H9 (cell line): ENCODE measurements around the gene MLLT3. TPM values are rescaled to one million over a fixed set of nuclear protein-coding genes. Genes with fewer than 3 reads are reported as not detected.

Experiments
- DNase-seq: peaks from one replicate; pipeline ENCODE4 v3.0.0-alpha.2; 2017
- H2AFZ ChIP-seq: one replicate; pipeline ENCODE4 v1.6.1; 2013; ENCODE audit warnings: mild to moderate bottlenecking, low read length, control low read depth, moderate library complexity
- H2AK5ac ChIP-seq: 2 replicates; pipeline ENCODE4 v1.6.1; 2013; ENCODE audit warnings: low read length, control low read depth, mixed read lengths; ENCODE audit not compliant: insufficient read length
- H2BK120ac ChIP-seq: one replicate; pipeline ENCODE4 v1.6.1; 2013; ENCODE audit warnings: low read depth, mild to moderate bottlenecking, low read length, control low read depth, inconsistent platforms; ENCODE audit not compliant: poor library complexity, severe bottlenecking
- H2BK12ac ChIP-seq: 2 replicates; pipeline ENCODE4 v1.6.1; 2013; ENCODE audit warnings: low read length, control low read depth, mixed read lengths, low read depth; ENCODE audit not compliant: insufficient read length
- H2BK15ac ChIP-seq: 2 replicates; pipeline ENCODE4 v1.6.1; 2013; ENCODE audit warnings: low read depth, low read length, control low read depth
- H2BK20ac ChIP-seq: one replicate; pipeline ENCODE4 v1.6.1; 2013; ENCODE audit warnings: low read depth, mild to moderate bottlenecking, low read length, control low read depth, inconsistent platforms; ENCODE audit not compliant: poor library complexity, severe bottlenecking
- H2BK5ac ChIP-seq: 2 replicates; pipeline ENCODE4 v1.6.1; 2013; ENCODE audit warnings: low read length, control low read depth, mixed read lengths; ENCODE audit not compliant: insufficient read length
- H3K14ac ChIP-seq: 2 replicates; pipeline ENCODE4 v1.6.1; 2013; ENCODE audit warnings: low read length, control low read depth; ENCODE audit not compliant: insufficient read depth
- H3K18ac ChIP-seq: 2 replicates; pipeline ENCODE4 v1.6.1; 2013; ENCODE audit warnings: low read depth, mild to moderate bottlenecking, mixed read lengths, low read length, control low read depth; ENCODE audit not compliant: insufficient read length
- H3K23ac ChIP-seq: 2 replicates; pipeline ENCODE4 v1.6.1; 2013; ENCODE audit warnings: low read length, control low read depth, mixed read lengths, low read depth; ENCODE audit not compliant: insufficient read length
- H3K23me2 ChIP-seq: 2 replicates; pipeline ENCODE4 v1.6.1; 2013; ENCODE audit warnings: low read depth, mild to moderate bottlenecking, mixed read lengths, low read length, control low read depth; ENCODE audit not compliant: insufficient read length, poor library complexity, severe bottlenecking
- H3K27ac ChIP-seq: 2 replicates; pipeline ENCODE4 v1.5.1; 2013; ENCODE audit warnings: low read length, control low read depth, mixed read lengths, low read depth; ENCODE audit not compliant: insufficient read length
- H3K27me3 ChIP-seq: 2 replicates; pipeline ENCODE4 v1.6.1; 2013; ENCODE audit warnings: low read length, control low read depth, inconsistent platforms; ENCODE audit not compliant: insufficient read depth
- H3K4ac ChIP-seq: 2 replicates; pipeline ENCODE4 v1.6.1; 2013; ENCODE audit warnings: low read depth, mild to moderate bottlenecking, control low read depth, inconsistent platforms, low read length, moderate library complexity
- H3K4me1 ChIP-seq: 2 replicates; pipeline ENCODE4 v1.6.1; 2013; ENCODE audit warnings: low read length, control low read depth, inconsistent platforms; ENCODE audit not compliant: insufficient read depth
- H3K4me2 ChIP-seq: 2 replicates; pipeline ENCODE4 v1.6.1; 2013; ENCODE audit warnings: low read length, control low read depth, mixed read lengths; ENCODE audit not compliant: insufficient read length, insufficient read depth
- H3K56ac ChIP-seq: 2 replicates; pipeline ENCODE4 v1.6.1; 2013; ENCODE audit warnings: low read depth, mild to moderate bottlenecking, mixed read lengths, low read length, control low read depth; ENCODE audit not compliant: insufficient read length
- H3K79me1 ChIP-seq: 2 replicates; pipeline ENCODE4 v1.6.1; 2013; ENCODE audit warnings: low read depth, mild to moderate bottlenecking, moderate library complexity, low read length, control low read depth, inconsistent platforms; ENCODE audit not compliant: insufficient read depth, poor library complexity, severe bottlenecking
- H3K79me2 ChIP-seq: 2 replicates; pipeline ENCODE4 v1.6.1; 2013; ENCODE audit warnings: low read length, control low read depth, inconsistent platforms; ENCODE audit not compliant: insufficient read depth
- H3K9ac ChIP-seq: 2 replicates; pipeline ENCODE4 v1.6.1; 2013; ENCODE audit warnings: low read length, control low read depth, mixed read lengths; ENCODE audit not compliant: insufficient read length; ENCODE audit errors: extremely low read depth
- H3K9me3 ChIP-seq: one replicate; pipeline ENCODE4 v1.6.1; 2013; ENCODE audit warnings: low read depth, low read length, inconsistent platforms; ENCODE audit not compliant: control insufficient read depth
- H3T11ph ChIP-seq: one replicate; pipeline ENCODE4 v1.6.1; 2013; ENCODE audit warnings: mild to moderate bottlenecking, low read length, control low read depth, inconsistent platforms
- H4K20me1 ChIP-seq: one replicate; pipeline ENCODE4 v1.6.1; 2013; ENCODE audit not compliant: control insufficient read depth, insufficient read length, insufficient read depth
- H4K5ac ChIP-seq: 2 replicates; pipeline ENCODE4 v1.6.1; 2013; ENCODE audit warnings: low read depth, mild to moderate bottlenecking, mixed read lengths, low read length, control low read depth; ENCODE audit not compliant: insufficient read length
- H4K8ac ChIP-seq: replicated peaks from 2 replicates; pipeline ENCODE4 v1.6.1; 2013; ENCODE audit warnings: low read length, control low read depth, mixed read lengths, low read depth; ENCODE audit not compliant: insufficient read length
- H4K91ac ChIP-seq: 2 replicates; pipeline ENCODE4 v1.6.1; 2013; ENCODE audit warnings: low read depth, mild to moderate bottlenecking, moderate library complexity, mixed read lengths, low read length, control low read depth; ENCODE audit not compliant: insufficient read length
- H3K27ac Mint-ChIP-seq, 3 experiments: 2 replicates in 2 of 3; 3 replicates in 1 of 3; pipeline ENCODE4 v1.8.0; 2020 to 2021; ENCODE audit warnings: mixed read lengths in 3 of 3, mild to moderate bottlenecking in 1 of 3, moderate library complexity in 1 of 3
- H3K27me3 Mint-ChIP-seq: 2 replicates; pipeline ENCODE4 v1.8.0; 2021; ENCODE audit warnings: low read depth, mild to moderate bottlenecking, moderate library complexity, mixed read lengths
- H3K36me3 Mint-ChIP-seq, 3 experiments: 2 replicates in 2 of 3; 3 replicates in 1 of 3; pipeline ENCODE4 v1.8.0; 2020 to 2021; ENCODE audit warnings: low read depth in 3 of 3, mixed read lengths in 3 of 3; ENCODE audit not compliant: insufficient read depth in 1 of 3
- H3K4me1 Mint-ChIP-seq, 2 experiments: 2 replicates each; pipeline ENCODE4 v1.8.0; 2020; ENCODE audit warnings: mixed read lengths in 2 of 2
- H3K4me3 Mint-ChIP-seq, 2 experiments: 2 replicates in 1 of 2; 3 replicates in 1 of 2; pipeline ENCODE4 v1.8.0; 2020 to 2021; ENCODE audit warnings: mild to moderate bottlenecking in 2 of 2, mixed read lengths in 2 of 2, moderate library complexity in 1 of 2
- H3K9me3 Mint-ChIP-seq, 2 experiments: 2 replicates in 1 of 2; 3 replicates in 1 of 2; pipeline ENCODE4 v1.8.0; 2020; ENCODE audit warnings: mild to moderate bottlenecking in 2 of 2, mixed read lengths in 2 of 2, moderate library complexity in 1 of 2
- WGBS: extraction: QIAGEN DNeasy Blood & Tissue Kit; methylation state at CpG from one replicate; pipeline ENCODE4 v1.1.7; 2013; ENCODE audit warnings: missing lambda C conversion rate, low lambda C conversion rate, mixed read lengths; ENCODE audit not compliant: insufficient read length; ENCODE audit errors: extremely low coverage; 5-methylcytosine and 5-hydroxymethylcytosine counted together
- total RNA-seq: library from RNA; stranded (reverse); gene quantifications from 2 replicates; pipeline ENCODE4 v1.2.1, GENCODE V29; 2021
- TF ChIP-seq, protein P1 (sequence below): fragments of 200-600 bp; sonication (generic); conservative IDR thresholded peaks from 3 replicates; pipeline ENCODE4 v1.8.0; 2021; ENCODE audit warnings: antibody characterized with exemption, mild to moderate bottlenecking

The MLLT3 gene
- total RNA-seq, 1 experiment from 2014 or later, result 3.9 TPM

DNA sequence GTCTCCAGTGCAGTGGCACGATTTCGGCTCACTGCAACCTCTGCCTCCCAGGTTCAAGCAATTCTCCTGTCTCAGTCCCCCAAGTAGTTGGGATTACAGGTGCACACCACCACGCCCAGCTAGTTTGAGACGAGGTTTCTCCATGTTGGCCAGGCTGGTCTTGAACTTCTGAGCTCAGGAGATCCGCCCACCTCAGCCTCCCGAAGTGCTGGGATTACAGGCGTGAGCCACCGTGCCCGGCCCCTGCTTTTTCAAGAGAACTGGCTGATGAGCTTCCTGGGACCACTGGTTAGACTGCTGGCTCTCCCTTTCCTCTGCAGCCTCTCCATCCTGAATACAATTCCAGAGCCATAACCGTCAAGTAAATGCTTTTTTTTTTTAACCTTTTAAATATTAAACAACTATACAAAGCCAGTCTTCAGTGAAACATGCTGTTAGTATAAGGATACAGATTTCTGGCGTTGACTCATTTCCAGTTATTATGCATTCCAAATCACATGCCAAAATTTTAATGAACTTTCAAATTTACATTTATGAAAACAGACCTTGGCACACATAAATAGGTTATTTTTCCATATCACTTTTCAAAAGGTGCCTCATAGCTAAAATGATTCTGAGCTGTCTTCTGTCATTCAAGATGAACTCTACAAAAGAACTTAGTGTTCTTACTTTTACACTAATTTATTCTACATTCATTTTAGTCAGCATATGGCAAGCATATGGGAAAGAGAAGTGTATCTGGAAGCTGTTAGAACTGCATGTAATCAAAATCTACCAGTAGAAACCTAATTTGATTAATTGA lies 116.0 kb downstream of the MLLT3 start:
- no peak overlapping the region for H2AK5ac ChIP-seq
- no peaks in the 10 kb centered on the region for H3K9me3 ChIP-seq
- H3K4me3 Mint-ChIP-seq, result no peak overlapping the region
- peaks cover 0 to 4% (median 0%) of the 10 kb centered on the region in 3 experiments; a peak in 2 of 7 replicates for H3K36me3 Mint-ChIP-seq
- H3K23ac ChIP-seq, result no peak overlapping the region
- no peak overlapping the region for H2BK5ac ChIP-seq
- H4K91ac ChIP-seq, result no peak overlapping the region
- H3K18ac ChIP-seq, result no peak overlapping the region
- H4K8ac ChIP-seq, result no peak overlapping the region
- no peaks in the 10 kb centered on the region for H4K20me1 ChIP-seq
- no peak for DNase-seq
- H3K79me2 ChIP-seq, result no peaks in the 10 kb centered on the region
- no peak overlapping the region for H3T11ph ChIP-seq
- H2BK120ac ChIP-seq, result no peak overlapping the region
- H3K56ac ChIP-seq, result no peak overlapping the region
- no peak overlapping the region for H2AFZ ChIP-seq
- no peak overlapping the region for H3K4ac ChIP-seq
- no peak overlapping the region for H2BK15ac ChIP-seq
- H2BK12ac ChIP-seq, result no peak overlapping the region
- no peaks in the 10 kb centered on the region for H3K4me1 ChIP-seq
- TF ChIP-seq, protein P1, sequence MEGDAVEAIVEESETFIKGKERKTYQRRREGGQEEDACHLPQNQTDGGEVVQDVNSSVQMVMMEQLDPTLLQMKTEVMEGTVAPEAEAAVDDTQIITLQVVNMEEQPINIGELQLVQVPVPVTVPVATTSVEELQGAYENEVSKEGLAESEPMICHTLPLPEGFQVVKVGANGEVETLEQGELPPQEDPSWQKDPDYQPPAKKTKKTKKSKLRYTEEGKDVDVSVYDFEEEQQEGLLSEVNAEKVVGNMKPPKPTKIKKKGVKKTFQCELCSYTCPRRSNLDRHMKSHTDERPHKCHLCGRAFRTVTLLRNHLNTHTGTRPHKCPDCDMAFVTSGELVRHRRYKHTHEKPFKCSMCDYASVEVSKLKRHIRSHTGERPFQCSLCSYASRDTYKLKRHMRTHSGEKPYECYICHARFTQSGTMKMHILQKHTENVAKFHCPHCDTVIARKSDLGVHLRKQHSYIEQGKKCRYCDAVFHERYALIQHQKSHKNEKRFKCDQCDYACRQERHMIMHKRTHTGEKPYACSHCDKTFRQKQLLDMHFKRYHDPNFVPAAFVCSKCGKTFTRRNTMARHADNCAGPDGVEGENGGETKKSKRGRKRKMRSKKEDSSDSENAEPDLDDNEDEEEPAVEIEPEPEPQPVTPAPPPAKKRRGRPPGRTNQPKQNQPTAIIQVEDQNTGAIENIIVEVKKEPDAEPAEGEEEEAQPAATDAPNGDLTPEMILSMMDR, result no peak
- H3K9me3 Mint-ChIP-seq, result no peaks in the 10 kb centered on the region
- H4K5ac ChIP-seq, result no peak overlapping the region
- no peaks in the 10 kb centered on the region for H3K23me2 ChIP-seq
- H3K79me1 ChIP-seq, result no peaks in the 10 kb centered on the region
- H3K14ac ChIP-seq, result no peak overlapping the region
- H3K4me2 ChIP-seq, result no peak overlapping the region
- H3K27me3 ChIP-seq, result no peaks in the 10 kb centered on the region
- H3K27me3 Mint-ChIP-seq, result no peaks in the 10 kb centered on the region
- H3K27ac Mint-ChIP-seq, result no peak overlapping the region
- no peak overlapping the region for H2BK20ac ChIP-seq
- H3K27ac ChIP-seq, result no peak overlapping the region
- H3K9ac ChIP-seq, result no peak overlapping the region
- peaks cover 0 to 4% of the 10 kb centered on the region in 2 experiments; a peak in 2 of 4 replicates for H3K4me1 Mint-ChIP-seq
- WGBS, result no CpG with 5 or more reads among the region's 11 CpGs
